Left lung (tissue), 10 donors: ENCODE data around the gene HSPA8. TPM values are rescaled to one million over a fixed set of nuclear protein-coding genes. Genes with fewer than 3 reads are reported as not detected.

Source experiments
- ATAC-seq: fragments of 200-7000 bp; cut with Tn5 transposase; one replicate; pipeline ENCODE4 v1.9.1; 2020; ENCODE audit warnings: moderate library complexity
- DNase-seq, 4 donors: peaks; one replicate each; pipeline ENCODE4 v3.0.0-alpha.2; 2013 to 2020
- H3K27ac ChIP-seq, 2 donors: fragments of 200-600 bp; sonication (generic) in 1 of 2; one replicate each; pipeline versions ENCODE4 v1.5.0 to v1.8.0; 2020 to 2021
- H3K27me3 ChIP-seq, 2 donors: fragments of 200-600 bp; sonication (generic) in 1 of 2; one replicate each; pipeline versions ENCODE4 v1.5.0 to v1.8.0; 2020 to 2021
- H3K36me3 ChIP-seq, 2 donors: fragments of 200-600 bp; sonication (generic) in 1 of 2; one replicate each; pipeline versions ENCODE4 v1.5.0 to v1.8.0; 2020 to 2021
- H3K4me1 ChIP-seq, 2 donors: fragments of 200-600 bp; one replicate each; pipeline ENCODE4 v1.8.0; 2021
- H3K4me3 ChIP-seq, 2 donors: fragments of 200-600 bp; sonication (generic) in 1 of 2; one replicate each; pipeline versions ENCODE4 v1.5.0 to v1.8.0; 2020 to 2021; ENCODE audit warnings: mild to moderate bottlenecking in 1 of 2
- H3K9me3 ChIP-seq, 2 donors: fragments of 200-600 bp; sonication (generic) in 1 of 2; one replicate each; pipeline versions ENCODE4 v1.5.0 to v1.8.0; 2020 to 2021
- intact Hi-C, 2 donors: fragments of 100-400 bp; cut with DNase I; formaldehyde crosslinking; loops; one replicate each; pipeline versions ENCODE4 v1.11.2 to v1.14.2; 2022
- polyA plus RNA-seq, 6 donors: library from polyadenylated mRNA; unstranded; fragments of 120-200 nt; gene quantifications; one replicate each; pipeline ENCODE4 v1.2.1, GENCODE V29; 2013; ENCODE audit not compliant: insufficient read length in 6 of 6
- total RNA-seq, 2 donors: library from RNA; stranded (reverse); fragmentation: NEBNext Ultra II Directional; extraction: Animal tissue kit (Norgen Biotek cat#: 25700); gene quantifications; one replicate each; pipeline ENCODE4 v1.2.1, GENCODE V29; 2021
- TF ChIP-seq, protein P1 (sequence below), 2 donors: fragments of 200-600 bp; sonication (generic) in 1 of 2; IDR thresholded peaks; one replicate each; pipeline versions ENCODE4 v1.5.0 to v1.8.0; 2021; ENCODE audit warnings: antibody characterized with exemption in 2 of 2
- donor health status: DM: no; HTN: yes; CAD: no.
- donor health status: DM: no; HTN: no; CAD: no.

The HSPA8 gene
- total and polyA plus RNA-seq, 8 donors, result 823 to 1,371 (median 1,074) TPM

DNA sequence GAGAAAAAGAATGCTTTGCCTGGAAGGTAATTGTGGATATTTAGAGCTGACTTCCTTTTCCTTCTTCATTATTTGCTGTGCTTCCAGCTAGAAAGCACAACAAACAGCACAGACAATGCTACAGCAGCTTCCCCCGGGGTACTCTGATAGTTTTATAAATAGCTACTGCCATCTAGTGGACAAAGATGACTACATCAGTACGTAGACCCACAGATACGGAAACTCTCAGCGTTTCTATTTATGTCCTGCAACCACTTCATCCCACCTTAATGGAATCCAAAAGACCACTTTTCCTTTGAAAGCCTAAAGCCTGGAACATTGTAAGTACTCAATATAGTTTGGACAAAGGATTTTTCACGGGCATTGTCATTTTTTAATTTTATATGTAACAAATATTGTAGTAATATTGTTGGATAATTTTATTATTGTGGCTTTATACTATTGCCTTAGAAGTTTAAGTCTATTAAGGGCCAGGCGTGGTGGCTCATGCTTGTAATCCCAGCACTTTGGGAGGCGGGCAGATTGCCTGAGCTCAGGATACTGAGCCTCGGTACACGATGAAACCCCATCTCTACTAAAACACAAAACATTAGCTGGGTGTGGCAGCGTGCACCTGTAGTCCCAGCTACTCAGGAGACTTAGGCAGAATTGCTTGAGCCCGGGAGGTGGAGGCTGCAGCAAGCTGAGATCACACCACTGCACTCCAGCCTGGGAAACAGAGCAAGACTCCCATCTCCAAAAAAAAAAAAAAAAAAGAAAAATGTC lies 7.5 kb downstream of the HSPA8 start:
- Histone ChIP-seq H3K4me1 (peaks cover 32 to 52% of the 10 kb centered on the region in 2 donors), H3K4me3 (no peak overlapping the region), H3K36me3 (peaks cover 16 to 63% of the 10 kb centered on the region in 2 donors), H3K9me3 (no peaks in the 10 kb centered on the region), H3K27ac (peak overlapping the region in 1 of 2 donors; percentile 7), H3K27me3 (no peaks in the 10 kb centered on the region)
- intact Hi-C loops, result no loop called here
- DNase-seq (peak in 2 of 4 donors; percentile 61 to 79), ATAC-seq (peak; percentile 91)
- TF ChIP-seq, protein P1, sequence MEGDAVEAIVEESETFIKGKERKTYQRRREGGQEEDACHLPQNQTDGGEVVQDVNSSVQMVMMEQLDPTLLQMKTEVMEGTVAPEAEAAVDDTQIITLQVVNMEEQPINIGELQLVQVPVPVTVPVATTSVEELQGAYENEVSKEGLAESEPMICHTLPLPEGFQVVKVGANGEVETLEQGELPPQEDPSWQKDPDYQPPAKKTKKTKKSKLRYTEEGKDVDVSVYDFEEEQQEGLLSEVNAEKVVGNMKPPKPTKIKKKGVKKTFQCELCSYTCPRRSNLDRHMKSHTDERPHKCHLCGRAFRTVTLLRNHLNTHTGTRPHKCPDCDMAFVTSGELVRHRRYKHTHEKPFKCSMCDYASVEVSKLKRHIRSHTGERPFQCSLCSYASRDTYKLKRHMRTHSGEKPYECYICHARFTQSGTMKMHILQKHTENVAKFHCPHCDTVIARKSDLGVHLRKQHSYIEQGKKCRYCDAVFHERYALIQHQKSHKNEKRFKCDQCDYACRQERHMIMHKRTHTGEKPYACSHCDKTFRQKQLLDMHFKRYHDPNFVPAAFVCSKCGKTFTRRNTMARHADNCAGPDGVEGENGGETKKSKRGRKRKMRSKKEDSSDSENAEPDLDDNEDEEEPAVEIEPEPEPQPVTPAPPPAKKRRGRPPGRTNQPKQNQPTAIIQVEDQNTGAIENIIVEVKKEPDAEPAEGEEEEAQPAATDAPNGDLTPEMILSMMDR (IDR thresholded peaks at IDR 0.05), result peak; percentile 55 to 83

DNA sequence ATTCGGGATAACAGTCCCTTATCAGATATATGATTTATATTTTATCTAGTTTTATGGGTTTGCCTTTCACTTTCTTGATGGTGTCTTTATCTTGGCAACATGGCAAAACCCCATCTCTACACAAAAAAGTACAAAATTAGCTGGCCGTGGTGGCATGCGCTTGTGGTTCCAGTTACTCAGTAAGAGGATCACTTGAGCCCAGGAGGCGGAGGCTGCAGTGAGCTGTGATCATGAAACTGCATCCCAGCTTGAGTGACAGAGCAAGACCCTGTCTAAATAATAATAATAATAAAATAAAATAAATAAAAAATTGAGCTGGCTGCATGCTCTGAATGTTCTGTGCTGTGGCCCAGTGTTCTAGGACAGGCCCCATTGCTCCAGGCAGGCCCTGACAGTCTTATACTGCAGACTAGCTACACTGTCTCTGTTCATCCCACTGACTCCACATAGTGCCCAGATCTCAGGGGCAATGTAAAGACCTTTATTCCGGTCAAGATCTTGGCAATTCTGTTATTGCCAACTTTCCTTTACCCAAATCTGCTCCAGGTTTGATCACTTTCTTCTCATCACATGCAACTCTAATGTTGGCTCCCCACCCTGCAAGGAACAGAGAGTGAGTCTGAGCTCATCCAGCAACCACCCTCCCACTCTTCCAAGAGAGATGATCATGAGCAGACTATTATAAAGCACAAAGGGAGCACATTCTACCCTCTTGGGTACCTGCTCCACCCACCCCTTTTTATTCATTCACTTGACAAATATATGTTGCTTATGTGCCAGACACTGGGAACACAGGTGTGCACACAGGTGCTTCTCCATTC lies 8.8 kb downstream of the HSPA8 start:
- TF ChIP-seq, protein P1 (IDR thresholded peaks at IDR 0.05), result no peak
- no peak overlapping the region for H3K27ac ChIP-seq
- peaks cover 15 to 49% of the 10 kb centered on the region in 2 donors for H3K36me3 ChIP-seq
- intact Hi-C loops, result no loop called here
- DNase-seq, result no peak
- H3K4me3 ChIP-seq, result no peak overlapping the region
- no peak for ATAC-seq
- peaks cover 18 to 38% of the 10 kb centered on the region in 2 donors for H3K4me1 ChIP-seq
- no peaks in the 10 kb centered on the region for H3K9me3 ChIP-seq
- H3K27me3 ChIP-seq, result no peaks in the 10 kb centered on the region

DNA sequence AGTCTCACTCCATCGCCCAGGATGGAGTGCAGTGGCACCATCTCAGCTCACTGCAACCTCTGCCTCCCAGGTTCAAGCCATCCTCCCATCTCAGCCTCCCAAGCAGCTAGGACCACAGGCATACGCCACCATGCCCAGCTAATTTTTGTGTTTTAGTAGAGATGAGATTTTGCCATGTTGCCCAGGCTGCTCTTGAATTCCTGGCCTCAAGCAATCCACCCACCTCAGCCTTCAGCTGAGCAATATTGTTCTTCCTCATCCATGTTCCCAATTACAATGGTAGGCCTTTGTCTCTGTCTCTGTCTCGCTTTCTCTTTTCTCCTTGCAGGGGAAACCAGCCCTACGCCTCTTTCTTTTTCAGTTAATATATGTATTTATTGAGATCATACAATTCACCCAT lies 10.3 kb downstream of the HSPA8 start:
- H3K36me3 ChIP-seq, result peaks cover 1 to 34% of the 10 kb centered on the region in 2 donors
- no peaks in the 10 kb centered on the region for H3K27me3 ChIP-seq
- intact Hi-C loops, result no loop called here
- no peaks in the 10 kb centered on the region for H3K9me3 ChIP-seq
- TF ChIP-seq, protein P1 (IDR thresholded peaks at IDR 0.05), result no peak
- no peak overlapping the region for H3K27ac ChIP-seq
- H3K4me1 ChIP-seq, result peaks cover 5 to 24% of the 10 kb centered on the region in 2 donors
- no peak for DNase-seq
- ATAC-seq, result no peak
- H3K4me3 ChIP-seq, result no peak overlapping the region

DNA sequence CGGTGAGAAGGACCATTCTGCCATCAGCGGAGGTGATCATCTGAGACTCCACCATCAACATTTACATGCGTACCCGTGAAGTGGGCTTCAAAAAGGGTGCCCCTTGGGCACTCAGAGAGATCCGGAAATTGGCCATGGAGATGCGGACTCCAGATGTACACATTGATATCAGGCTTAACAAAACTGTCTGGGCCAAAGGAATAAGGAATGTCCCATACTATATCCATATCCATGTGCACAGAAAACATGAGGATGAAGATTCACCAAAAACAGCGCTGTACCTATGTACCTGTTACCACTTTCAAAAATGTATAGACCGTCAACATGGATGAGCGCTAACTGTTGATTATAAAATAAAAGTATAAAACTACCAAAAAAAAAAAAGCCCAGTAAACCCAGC lies 10.8 kb downstream of the HSPA8 start:
- intact Hi-C loops, result no loop called here
- no peak overlapping the region for H3K27ac ChIP-seq
- TF ChIP-seq, protein P1 (IDR thresholded peaks at IDR 0.05), result no peak
- no peaks in the 10 kb centered on the region for H3K9me3 ChIP-seq
- H3K36me3 ChIP-seq, result peaks cover 0 to 29% of the 10 kb centered on the region in 2 donors
- H3K4me1 ChIP-seq, result peaks cover under 1 to 20% of the 10 kb centered on the region in 2 donors
- ATAC-seq, result no peak
- H3K27me3 ChIP-seq, result no peaks in the 10 kb centered on the region
- DNase-seq, result no peak
- no peak overlapping the region for H3K4me3 ChIP-seq

DNA sequence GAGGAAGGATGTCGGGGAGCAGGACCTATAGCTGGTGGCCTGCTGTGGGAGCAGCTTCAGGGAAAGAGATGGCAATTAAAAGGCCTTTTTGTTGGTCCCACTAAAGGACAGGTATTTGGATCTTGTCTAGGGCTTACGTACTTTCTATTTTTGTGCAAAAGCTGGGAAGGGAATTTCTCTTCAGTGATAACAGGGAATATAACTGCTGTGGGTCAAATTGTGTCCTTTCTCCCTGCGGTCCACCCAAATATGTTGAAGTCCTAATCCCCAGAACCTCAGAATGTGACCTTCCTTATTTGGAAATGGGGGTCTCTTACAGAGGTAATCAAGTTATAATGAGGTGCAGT lies 14.0 kb downstream of the HSPA8 start:
- intact Hi-C loops, result no loop called here
- Histone ChIP-seq H3K27ac (no peak overlapping the region), H3K27me3 (no peaks in the 10 kb centered on the region), H3K4me3 (no peak overlapping the region), H3K36me3 (no peaks in the 10 kb centered on the region), H3K4me1 (no peaks in the 10 kb centered on the region), H3K9me3 (no peaks in the 10 kb centered on the region)
- ATAC-seq, result no peak
- DNase-seq, result no peak
- TF ChIP-seq, protein P1 (IDR thresholded peaks at IDR 0.05), result no peak
